Neural cell (in vitro differentiated cells): ENCODE data around the gene FOXD4L1.
"Not testable (repeated sequence)": the region's sequence is repeated elsewhere in the genome, so short reads cannot be mapped to it uniquely, and the experiment has no call there.

Experiments
- CTCF ChIP-seq: fragments of 450-650 bp; IDR thresholded peaks from 2 replicates; pipeline ENCODE4 v1.5.1; 2014; ENCODE audit warnings: antibody characterized with exemption, mild to moderate bottlenecking, moderate library complexity; ENCODE audit not compliant: poor library complexity, severe bottlenecking
- EZH2 ChIP-seq: fragments of 200-600, 300-800 bp; shearing (Covaris generic), sonication (generic); IDR thresholded peaks from 2 replicates; pipeline ENCODE4 v1.6.1; 2014; ENCODE audit warnings: antibody characterized with exemption, low read length, borderline replicate concordance, mild to moderate bottlenecking; ENCODE audit not compliant: insufficient read depth, poor library complexity, severe bottlenecking
- POLR2AphosphoS5 ChIP-seq: IDR thresholded peaks from 2 replicates; pipeline ENCODE4 v1.6.1; 2012
- RAD21 ChIP-seq: fragments of 450-650 bp; conservative IDR thresholded peaks from 2 replicates; pipeline ENCODE4 v1.6.1; 2014; ENCODE audit warnings: antibody characterized with exemption, mild to moderate bottlenecking, moderate library complexity
- TAF1 ChIP-seq: IDR thresholded peaks from 2 replicates; pipeline ENCODE4 v1.6.1; 2012; ENCODE audit warnings: low read depth
- TF ChIP-seq, protein P1 (sequence below): IDR thresholded peaks from 2 replicates; pipeline ENCODE4 v1.6.1; 2012; ENCODE audit warnings: borderline replicate concordance

DNA sequence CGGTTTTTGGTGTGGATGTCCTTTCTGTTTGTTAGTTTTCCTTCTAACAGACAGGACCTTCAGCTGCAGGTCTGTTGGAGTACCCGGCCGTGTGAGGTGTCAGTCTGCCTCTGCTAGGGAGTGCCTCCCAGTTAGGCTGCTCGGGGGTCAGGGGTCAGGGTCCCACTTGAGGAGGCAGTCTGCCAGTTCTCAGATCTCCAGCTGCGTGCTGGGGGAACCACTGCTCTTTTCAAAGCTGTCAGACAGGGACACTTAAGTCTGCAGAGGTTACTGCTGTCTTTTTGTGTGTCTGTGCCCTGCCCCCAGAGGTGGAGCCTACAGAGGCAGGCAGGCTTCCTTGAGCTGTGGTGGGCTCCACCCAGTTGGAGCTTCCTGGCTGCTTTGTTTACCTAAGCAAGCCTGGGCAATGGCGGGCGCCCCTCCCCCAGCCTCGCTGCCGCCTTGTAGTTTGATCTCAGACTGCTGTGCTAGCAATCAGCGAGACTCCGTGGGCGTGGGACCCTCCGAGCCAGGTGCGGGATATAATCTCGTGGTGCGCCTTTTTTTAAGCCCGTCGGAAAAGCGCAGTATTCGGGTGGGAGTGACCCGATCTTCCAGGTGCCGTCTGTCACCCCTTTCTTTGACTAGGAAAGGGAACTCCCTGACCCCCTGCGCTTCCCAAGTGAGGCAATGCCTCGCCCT, 21.6 kb upstream of the FOXD4L1 start:
- TF ChIP-seq EZH2, CTCF, RAD21, POLR2AphosphoS5, TAF1: not testable (repeated sequence)
- TF ChIP-seq, protein P1, sequence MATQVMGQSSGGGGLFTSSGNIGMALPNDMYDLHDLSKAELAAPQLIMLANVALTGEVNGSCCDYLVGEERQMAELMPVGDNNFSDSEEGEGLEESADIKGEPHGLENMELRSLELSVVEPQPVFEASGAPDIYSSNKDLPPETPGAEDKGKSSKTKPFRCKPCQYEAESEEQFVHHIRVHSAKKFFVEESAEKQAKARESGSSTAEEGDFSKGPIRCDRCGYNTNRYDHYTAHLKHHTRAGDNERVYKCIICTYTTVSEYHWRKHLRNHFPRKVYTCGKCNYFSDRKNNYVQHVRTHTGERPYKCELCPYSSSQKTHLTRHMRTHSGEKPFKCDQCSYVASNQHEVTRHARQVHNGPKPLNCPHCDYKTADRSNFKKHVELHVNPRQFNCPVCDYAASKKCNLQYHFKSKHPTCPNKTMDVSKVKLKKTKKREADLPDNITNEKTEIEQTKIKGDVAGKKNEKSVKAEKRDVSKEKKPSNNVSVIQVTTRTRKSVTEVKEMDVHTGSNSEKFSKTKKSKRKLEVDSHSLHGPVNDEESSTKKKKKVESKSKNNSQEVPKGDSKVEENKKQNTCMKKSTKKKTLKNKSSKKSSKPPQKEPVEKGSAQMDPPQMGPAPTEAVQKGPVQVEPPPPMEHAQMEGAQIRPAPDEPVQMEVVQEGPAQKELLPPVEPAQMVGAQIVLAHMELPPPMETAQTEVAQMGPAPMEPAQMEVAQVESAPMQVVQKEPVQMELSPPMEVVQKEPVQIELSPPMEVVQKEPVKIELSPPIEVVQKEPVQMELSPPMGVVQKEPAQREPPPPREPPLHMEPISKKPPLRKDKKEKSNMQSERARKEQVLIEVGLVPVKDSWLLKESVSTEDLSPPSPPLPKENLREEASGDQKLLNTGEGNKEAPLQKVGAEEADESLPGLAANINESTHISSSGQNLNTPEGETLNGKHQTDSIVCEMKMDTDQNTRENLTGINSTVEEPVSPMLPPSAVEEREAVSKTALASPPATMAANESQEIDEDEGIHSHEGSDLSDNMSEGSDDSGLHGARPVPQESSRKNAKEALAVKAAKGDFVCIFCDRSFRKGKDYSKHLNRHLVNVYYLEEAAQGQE = not testable (repeated sequence)
